ENCODE results near the gene HSD11B1. TPM values are rescaled to one million over a fixed set of nuclear protein-coding genes. Genes with fewer than 3 reads are reported as not detected.

HSD11B1 gene
- total RNA-seq, 1 experiment from 2014 or later: 0.27 TPM

GRCh38 chr1:209756615-209757445, 52.2 kb downstream of the HSD11B1 start:
- no peak overlapping the region for H2AFZ ChIP-seq (ENCODE audit: low read depth, low read length, poor library complexity, severe bottlenecking)
- ChIA-PET POLR2A (no interaction called here), RAD21 (ENCODE audit: low non-redundant PET in 1 of 2, low total read pairs in 2 of 2, uncharacterized antibody in 2 of 2, unreplicated experiment in 2 of 2) (no interaction called here), CTCF (interaction anchor here (1.7 kb wide), 1 partner anchor 9 kb away, joined by 5 read pairs; no protein-coding TSS in a partner anchor)
- no TSS peak for BruUV-seq (replicated peaks)
- H3K9me3 ChIP-seq (ENCODE audit: control insufficient read depth in 1 of 2, insufficient read depth in 1 of 2, low read depth in 1 of 2, low read length in 2 of 2): no peaks in the 10 kb centered on the region
- no peak overlapping the region for H3K9ac ChIP-seq (ENCODE audit: low read length)
- ATAC-seq: no peak
- no peaks in the 10 kb centered on the region for H4K20me1 ChIP-seq (ENCODE audit: insufficient read depth)
- H3K36me3 ChIP-seq (ENCODE audit: control insufficient read depth in 1 of 2, insufficient read depth in 2 of 2, low read length in 2 of 2): no peaks in the 10 kb centered on the region
- H3K79me2 ChIP-seq (ENCODE audit: insufficient read depth, low read length): no peaks in the 10 kb centered on the region
- no peak for TF ChIP-seq CBX3 (IDR thresholded peaks at IDR 0.05; ENCODE audit: low read depth)
- no peaks in the 10 kb centered on the region for H3K4me1 ChIP-seq (ENCODE audit: control insufficient read depth in 1 of 2, insufficient read depth in 2 of 2, low read length in 2 of 2)
- H3K4me2 ChIP-seq (ENCODE audit: low read length): no peak overlapping the region
- H3K27me3 ChIP-seq (ENCODE audit: insufficient read depth, low read length): no peaks in the 10 kb centered on the region
- H3K9me2 ChIP-seq (ENCODE audit: insufficient read depth): no peaks in the 10 kb centered on the region
- DNase-seq (ENCODE audit: low read depth, low spot score): no peak
- no peak overlapping the region for H3K27ac ChIP-seq (ENCODE audit: low read depth, low read length)
- no peak overlapping the region for H3K4me3 ChIP-seq (replicated peaks in 1 of 2; ENCODE audit: low read depth in 1 of 2, low read length in 2 of 2)
- intact Hi-C loops (cut with micrococcal nuclease): no loop called here

- POLR2A ChIA-PET: no interaction called here
- no peak overlapping the region for H3K4me2 ChIP-seq (ENCODE audit: low read length)
- H3K9me3 ChIP-seq (ENCODE audit: control insufficient read depth in 1 of 2, insufficient read depth in 1 of 2, low read depth in 1 of 2, low read length in 2 of 2): no peaks in the 10 kb centered on the region
- H3K27me3 ChIP-seq (ENCODE audit: insufficient read depth, low read length): no peaks in the 10 kb centered on the region
- CTCF ChIA-PET: interaction anchor here (1.7 kb wide), 1 partner anchor 10 kb away, joined by 5 read pairs; no protein-coding TSS in a partner anchor
- no peaks in the 10 kb centered on the region for H4K20me1 ChIP-seq (ENCODE audit: insufficient read depth)
- DNase-seq (ENCODE audit: low read depth, low spot score) (no peak), ATAC-seq (no peak)
- H3K27ac ChIP-seq (ENCODE audit: low read depth, low read length): no peak overlapping the region
- no TSS peak for BruUV-seq (replicated peaks)
- RAD21 ChIA-PET (ENCODE audit: low non-redundant PET in 1 of 2, low total read pairs in 2 of 2, uncharacterized antibody in 2 of 2, unreplicated experiment in 2 of 2): no interaction called here
- no peaks in the 10 kb centered on the region for H3K36me3 ChIP-seq (ENCODE audit: control insufficient read depth in 1 of 2, insufficient read depth in 2 of 2, low read length in 2 of 2)
- intact Hi-C loops (cut with micrococcal nuclease): no loop called here
- TF ChIP-seq SRF (IDR thresholded peaks at IDR 0.05; ENCODE audit: low read depth): no peak
- no peak for TF ChIP-seq CEBPB (IDR thresholded peaks at IDR 0.05; ENCODE audit: low read depth)
- TF ChIP-seq ZNF274 (IDR thresholded peaks at IDR 0.05; ENCODE audit: low read depth, low read length): no peak
- TF ChIP-seq CBX3 (IDR thresholded peaks at IDR 0.05; ENCODE audit: low read depth): no peak
- TF ChIP-seq RAD21 (IDR thresholded peaks at IDR 0.05; ENCODE audit: low read depth): no peak
- TF ChIP-seq POLR2AphosphoS5 (IDR thresholded peaks at IDR 0.05; ENCODE audit: low read depth, low read length): no peak
- TF ChIP-seq ZFX (IDR thresholded peaks at IDR 0.05): no peak
- no peak for TF ChIP-seq SP1 (IDR thresholded peaks at IDR 0.05; ENCODE audit: low read depth)
- no peak for TF ChIP-seq POLR2A (IDR thresholded peaks at IDR 0.05; ENCODE audit: borderline replicate concordance, extremely low read depth, insufficient read depth, insufficient read length)
- no peak for TF ChIP-seq MAX (IDR thresholded peaks at IDR 0.05)
- no peak for TF ChIP-seq EGR1 (IDR thresholded peaks at IDR 0.05; ENCODE audit: low read depth)
- TF ChIP-seq SIN3A (IDR thresholded peaks at IDR 0.05; ENCODE audit: low read depth): no peak
- TF ChIP-seq CTCF (IDR thresholded peaks at IDR 0.05 in 2 of 3, conservative IDR thresholded peaks at IDR 0.05 in 1 of 3; ENCODE audit: borderline replicate concordance in 1 of 3, insufficient read depth in 1 of 3, low read depth in 2 of 3, low read length in 2 of 3): no peak
- TF ChIP-seq TCF7L2 (IDR thresholded peaks at IDR 0.05; ENCODE audit: borderline replicate concordance, extremely low read depth, insufficient read depth, insufficient read length): no peak
- H3K4me1 ChIP-seq (ENCODE audit: control insufficient read depth in 1 of 2, insufficient read depth in 2 of 2, low read length in 2 of 2): no peaks in the 10 kb centered on the region
- no peak overlapping the region for H2AFZ ChIP-seq (ENCODE audit: low read depth, low read length, poor library complexity, severe bottlenecking)
- no peak overlapping the region for H3K4me3 ChIP-seq (replicated peaks in 1 of 2; ENCODE audit: low read depth in 1 of 2, low read length in 2 of 2)
- H3K9me2 ChIP-seq (ENCODE audit: insufficient read depth): no peaks in the 10 kb centered on the region
- H3K79me2 ChIP-seq (ENCODE audit: insufficient read depth, low read length): no peaks in the 10 kb centered on the region
- no peak overlapping the region for H3K9ac ChIP-seq (ENCODE audit: low read length)
Measured at GRCh38 chr1:209758400-209758799, 53.8 kb downstream of the HSD11B1 start.
